ENCODE results near the gene CLEC16A.

DNA sequence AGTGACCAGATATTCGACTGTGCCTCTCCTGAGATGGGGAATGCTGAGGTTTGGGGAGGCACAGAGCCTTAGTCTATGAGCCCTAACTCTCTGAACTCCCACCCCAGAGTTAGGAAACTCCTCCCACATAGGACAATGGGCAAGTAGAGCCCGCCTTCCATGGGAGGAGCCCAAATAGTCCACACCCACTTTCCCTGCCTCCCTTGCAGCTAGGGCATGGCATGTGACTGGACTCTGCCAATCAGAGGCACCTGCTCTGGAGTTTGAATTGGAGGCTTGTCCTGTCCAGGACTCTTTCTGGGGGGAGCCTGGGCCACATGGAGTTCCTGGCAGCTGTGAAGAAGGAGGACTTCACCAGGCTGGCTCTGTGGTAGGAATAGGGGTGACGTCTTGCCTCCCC, 263.3 kb downstream of the CLEC16A start:
- TF ChIP-seq, protein P1, sequence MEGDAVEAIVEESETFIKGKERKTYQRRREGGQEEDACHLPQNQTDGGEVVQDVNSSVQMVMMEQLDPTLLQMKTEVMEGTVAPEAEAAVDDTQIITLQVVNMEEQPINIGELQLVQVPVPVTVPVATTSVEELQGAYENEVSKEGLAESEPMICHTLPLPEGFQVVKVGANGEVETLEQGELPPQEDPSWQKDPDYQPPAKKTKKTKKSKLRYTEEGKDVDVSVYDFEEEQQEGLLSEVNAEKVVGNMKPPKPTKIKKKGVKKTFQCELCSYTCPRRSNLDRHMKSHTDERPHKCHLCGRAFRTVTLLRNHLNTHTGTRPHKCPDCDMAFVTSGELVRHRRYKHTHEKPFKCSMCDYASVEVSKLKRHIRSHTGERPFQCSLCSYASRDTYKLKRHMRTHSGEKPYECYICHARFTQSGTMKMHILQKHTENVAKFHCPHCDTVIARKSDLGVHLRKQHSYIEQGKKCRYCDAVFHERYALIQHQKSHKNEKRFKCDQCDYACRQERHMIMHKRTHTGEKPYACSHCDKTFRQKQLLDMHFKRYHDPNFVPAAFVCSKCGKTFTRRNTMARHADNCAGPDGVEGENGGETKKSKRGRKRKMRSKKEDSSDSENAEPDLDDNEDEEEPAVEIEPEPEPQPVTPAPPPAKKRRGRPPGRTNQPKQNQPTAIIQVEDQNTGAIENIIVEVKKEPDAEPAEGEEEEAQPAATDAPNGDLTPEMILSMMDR (IDR thresholded peaks at IDR 0.05; ENCODE audit: low read depth, low read length, poor library complexity, severe bottlenecking) = no peak
- TF ChIP-seq EZH2phosphoT487 (IDR thresholded peaks at IDR 0.05; ENCODE audit: borderline replicate concordance, low read length) = no peak
